ENCODE data around the gene TECPR1.

- TF ChIP-seq CTCF (IDR thresholded peaks at IDR 0.05; ENCODE audit: insufficient read depth, low read depth, low read length) (no peak), EZH2 (IDR thresholded peaks at IDR 0.05; ENCODE audit: insufficient read depth, low read length) (no peak)
Observed at GRCh38 chr7:98278408-98278807, 26.4 kb upstream of the TECPR1 start.

Data from astrocyte (in vitro differentiated cells and primary cell).